Bronchial smooth muscle cell (primary cell): ENCODE data around the gene AOC1. TPM values are rescaled to one million over a fixed set of nuclear protein-coding genes. Genes with fewer than 3 reads are reported as not detected.

Source experiments
- total RNA-seq: library from RNA; depleted of rRNA; stranded (reverse); fragments of >200 nt; gene quantifications from 2 replicates; pipeline ENCODE4 v1.2.1, GENCODE V29; 2014

AOC1 gene
- total RNA-seq: not detected in 2 replicates

GRCh38 chr7:150852371-150852905 lies at the start of gene AOC1:
Gene AOC1 (plus strand): TSS chr7:150852517. CDS start chr7:150856471, 3,954 bp downstream.

Other genes starting within 250 kb of the AOC1 start
- not detected in 2 replicates for gene GIMAP6, start 220.1 kb upstream of the AOC1 start, total RNA-seq
- gene GIMAP2, start 166.8 kb upstream of the AOC1 start, total RNA-seq: under 0.01 and 0.17 TPM in 2 replicates
- 0.09 TPM in 1 of 2 replicates, not detected in the other for gene GIMAP1, start 135.9 kb upstream of the AOC1 start, total RNA-seq
- not detected in 2 replicates for gene GIMAP5, start 115.1 kb upstream of the AOC1 start, total RNA-seq
- 0.09 TPM in 1 of 2 replicates, not detected in the other for gene TMEM176B, start 52.2 kb upstream of the AOC1 start, total RNA-seq
- gene TMEM176A, start 51.7 kb upstream of the AOC1 start, total RNA-seq: not detected in 2 replicates
- gene KCNH2, start 125.8 kb downstream of the AOC1 start, total RNA-seq: under 0.01 and 0.17 TPM in 2 replicates
- 0.17 and 0.32 TPM in 2 replicates for gene NOS3, start 138.5 kb downstream of the AOC1 start, total RNA-seq
- gene ATG9B, start 172.0 kb downstream of the AOC1 start, total RNA-seq: under 0.01 TPM in 2 replicates
- 17.8 and 20.8 TPM in 2 replicates for gene ABCB8, start 175.9 kb downstream of the AOC1 start, total RNA-seq
- 0.09 TPM in 1 of 2 replicates, not detected in the other for gene ASIC3, start 196.0 kb downstream of the AOC1 start, total RNA-seq
- 29.6 TPM in 2 replicates for gene CDK5, start 205.4 kb downstream of the AOC1 start, total RNA-seq
- gene SLC4A2, start 207.1 kb downstream of the AOC1 start, total RNA-seq: 53.1 and 64.0 TPM in 2 replicates
- gene FASTK, start 228.3 kb downstream of the AOC1 start, total RNA-seq: 55.0 and 57.5 TPM in 2 replicates
- gene TMUB1, start 231.0 kb downstream of the AOC1 start, total RNA-seq: 11.6 and 15.6 TPM in 2 replicates
- gene AGAP3, start 234.0 kb downstream of the AOC1 start, total RNA-seq: 34.2 and 40.8 TPM in 2 replicates